ENCODE measurements around the gene PAQR3. TPM values are rescaled to one million over a fixed set of nuclear protein-coding genes. Genes with fewer than 3 reads are reported as not detected.

PAQR3 gene
- total and polyA plus RNA-seq, 9 of the 15 experiments (the other 6 are each of a cell fraction or from before 2014, with no cell fraction given), result 10.7 to 77.1 (median 31.6) TPM

- TF ChIP-seq RAD51 (IDR thresholded peaks at IDR 0.05; ENCODE audit: borderline replicate concordance, low read depth) (no peak), NCOA6 (IDR thresholded peaks at IDR 0.05) (no peak), SNAPC5 (CRISPR knock-in tag; IDR thresholded peaks at IDR 0.05) (no peak), CHCHD3 (CRISPR knock-in tag; IDR thresholded peaks at IDR 0.05) (no peak), ZNF224 (CRISPR knock-in tag; IDR thresholded peaks at IDR 0.05) (no peak), THRB (CRISPR knock-in tag; conservative IDR thresholded peaks at IDR 0.05) (no peak), GABPA (tag; conservative IDR thresholded peaks at IDR 0.05; ENCODE audit: low read depth) (peak; percentile 10; the same call in 1 of the 2 replicates), ZBTB12 (CRISPR knock-in tag; IDR thresholded peaks at IDR 0.05) (peak; percentile 90), SMARCE1 (IDR thresholded peaks at IDR 0.05) (peak; percentile 39; the same call in 1 of the 2 replicates), ADNP (tag; IDR thresholded peaks at IDR 0.05) (no peak), CREB3 (tag; conservative IDR thresholded peaks at IDR 0.05; ENCODE audit: low read depth) (no peak), MAZ (CRISPR knock-in tag; conservative IDR thresholded peaks at IDR 0.05 in 1 of 2, IDR thresholded peaks at IDR 0.05 in 1 of 2) (peak; percentile 85 to 95), ZFPM2 (CRISPR knock-in tag; IDR thresholded peaks at IDR 0.05) (no peak), TARDBP (IDR thresholded peaks at IDR 0.05) (no peak), ZNF316 (IDR thresholded peaks at IDR 0.05) (no peak), SOX6 (IDR thresholded peaks at IDR 0.05) (peak; percentile 14; the same call in 1 of the 2 replicates), SMARCA4 (IDR thresholded peaks at IDR 0.05) (no peak), ZNF274 (IDR thresholded peaks at IDR 0.05; ENCODE audit: borderline replicate concordance, low read depth, low read length) (no peak), ZNF707 (CRISPR knock-in tag; conservative IDR thresholded peaks at IDR 0.05) (no peak), SP2 (IDR thresholded peaks at IDR 0.05; ENCODE audit: extremely low read depth, low read depth, low read length, poor library complexity, severe bottlenecking) (peak; percentile 30), OTX1 (CRISPR knock-in tag; IDR thresholded peaks at IDR 0.05) (no peak), POLR2B (IDR thresholded peaks at IDR 0.05; ENCODE audit: low read depth, partially characterized antibody) (peak; percentile 35)
These were observed at the start of gene PAQR3 (continued) for GRCh38 chr4:78938868-78939666.

All from K562 (cell line).